ENCODE measurements around the gene VSTM1.

GRCh38 chr19:54021363-54021762 lies 42.3 kb downstream of the VSTM1 start:
- TF ChIP-seq CTCF (tag by site-specific recombination; IDR thresholded peaks at IDR 0.05) (no peak), ZNF426 (tag by site-specific recombination; IDR thresholded peaks at IDR 0.05) (no peak), ZEB2 (tag by site-specific recombination; IDR thresholded peaks at IDR 0.05) (no peak), ELK4 (IDR thresholded peaks at IDR 0.05; ENCODE audit: borderline replicate concordance, low read depth, low read length) (no peak), ZNF792 (tag by site-specific recombination; IDR thresholded peaks at IDR 0.05) (no peak), REPIN1 (tag by site-specific recombination; IDR thresholded peaks at IDR 0.05; ENCODE audit: low read depth) (no peak), TCF7L2 (IDR thresholded peaks at IDR 0.05; ENCODE audit: borderline replicate concordance, low read depth, low read length) (no peak), ZNF157 (tag by site-specific recombination; IDR thresholded peaks at IDR 0.05) (no peak), ZNF747 (tag by site-specific recombination; IDR thresholded peaks at IDR 0.05) (no peak), KLF1 (tag by site-specific recombination; IDR thresholded peaks at IDR 0.05) (no peak), KLF16 (tag by site-specific recombination; IDR thresholded peaks at IDR 0.05) (no peak), ZNF600 (tag by site-specific recombination; IDR thresholded peaks at IDR 0.05) (no peak), ZNF37A (tag by site-specific recombination; IDR thresholded peaks at IDR 0.05) (no peak), ZNF549 (tag by site-specific recombination; IDR thresholded peaks at IDR 0.05) (no peak)
